Type B pancreatic cell (in vitro differentiated cells): ENCODE results near the gene CRYBG2. TPM values are rescaled to one million over a fixed set of nuclear protein-coding genes. Genes with fewer than 3 reads are reported as not detected.

Experiments used
- DNase-seq: peaks from one replicate; pipeline ENCODE4 v3.0.0; 2021; ENCODE audit warnings: mixed read lengths; ENCODE audit not compliant: unreplicated experiment; ENCODE audit errors: extremely low spot score
- H3K27ac Mint-ChIP-seq: 2 replicates; pipeline ENCODE4 v1.8.0; 2021; ENCODE audit warnings: mild to moderate bottlenecking, mixed read lengths
- H3K27me3 Mint-ChIP-seq: 2 replicates; pipeline ENCODE4 v1.8.0; 2021; ENCODE audit warnings: mixed read lengths
- H3K36me3 Mint-ChIP-seq: 2 replicates; pipeline ENCODE4 v1.8.0; 2021; ENCODE audit warnings: mixed read lengths
- H3K4me1 Mint-ChIP-seq: one replicate; pipeline ENCODE4 v1.8.0; 2021; ENCODE audit warnings: mixed read lengths; ENCODE audit not compliant: unreplicated experiment
- H3K4me3 Mint-ChIP-seq: 2 replicates; pipeline ENCODE4 v1.8.0; 2021; ENCODE audit warnings: mild to moderate bottlenecking, mixed read lengths
- H3K9me3 Mint-ChIP-seq: 2 replicates; pipeline ENCODE4 v1.8.0; 2021; ENCODE audit warnings: mixed read lengths
- total RNA-seq: library from RNA; stranded (reverse); gene quantifications from 2 replicates; pipeline ENCODE4 v1.2.1, GENCODE V29; 2021; ENCODE audit warnings: low replicate concordance
- TF ChIP-seq, protein P1 (sequence below): fragments of 200-600 bp; sonication (generic); conservative IDR thresholded peaks from 2 replicates; pipeline ENCODE4 v1.5.0; 2021; ENCODE audit warnings: antibody characterized with exemption, mild to moderate bottlenecking

CRYBG2 gene
- total RNA-seq, 1 donor from 2014 or later, result 20.0 TPM

DNA sequence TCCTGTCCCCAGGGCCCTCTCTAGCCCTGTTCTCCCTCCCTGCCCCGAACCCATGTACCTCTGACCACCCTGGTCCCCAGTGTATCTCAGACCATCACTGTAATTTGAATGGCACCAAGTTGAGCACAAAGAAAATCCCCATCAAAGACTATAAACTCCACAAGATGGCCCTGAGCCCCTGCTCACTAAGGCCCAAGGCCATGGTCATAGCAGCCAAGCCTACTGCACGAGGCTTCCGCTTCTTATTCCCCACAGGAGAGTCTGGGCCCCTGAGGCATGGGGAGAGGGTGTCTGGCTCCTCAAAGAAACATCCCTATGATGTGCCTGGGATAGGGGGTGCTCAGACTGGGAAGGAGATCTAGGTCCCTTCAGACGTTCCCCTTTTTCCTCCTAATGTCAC, 14.1 kb upstream of the CRYBG2 start:
- TF ChIP-seq, protein P1, sequence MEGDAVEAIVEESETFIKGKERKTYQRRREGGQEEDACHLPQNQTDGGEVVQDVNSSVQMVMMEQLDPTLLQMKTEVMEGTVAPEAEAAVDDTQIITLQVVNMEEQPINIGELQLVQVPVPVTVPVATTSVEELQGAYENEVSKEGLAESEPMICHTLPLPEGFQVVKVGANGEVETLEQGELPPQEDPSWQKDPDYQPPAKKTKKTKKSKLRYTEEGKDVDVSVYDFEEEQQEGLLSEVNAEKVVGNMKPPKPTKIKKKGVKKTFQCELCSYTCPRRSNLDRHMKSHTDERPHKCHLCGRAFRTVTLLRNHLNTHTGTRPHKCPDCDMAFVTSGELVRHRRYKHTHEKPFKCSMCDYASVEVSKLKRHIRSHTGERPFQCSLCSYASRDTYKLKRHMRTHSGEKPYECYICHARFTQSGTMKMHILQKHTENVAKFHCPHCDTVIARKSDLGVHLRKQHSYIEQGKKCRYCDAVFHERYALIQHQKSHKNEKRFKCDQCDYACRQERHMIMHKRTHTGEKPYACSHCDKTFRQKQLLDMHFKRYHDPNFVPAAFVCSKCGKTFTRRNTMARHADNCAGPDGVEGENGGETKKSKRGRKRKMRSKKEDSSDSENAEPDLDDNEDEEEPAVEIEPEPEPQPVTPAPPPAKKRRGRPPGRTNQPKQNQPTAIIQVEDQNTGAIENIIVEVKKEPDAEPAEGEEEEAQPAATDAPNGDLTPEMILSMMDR, result no peak
- no peaks in the 10 kb centered on the region for H3K36me3 Mint-ChIP-seq
- H3K27me3 Mint-ChIP-seq, result peaks cover 27% of the 10 kb centered on the region
- H3K4me3 Mint-ChIP-seq, result no peak overlapping the region
- H3K4me1 Mint-ChIP-seq, result peaks cover 4% of the 10 kb centered on the region
- no peak overlapping the region for H3K27ac Mint-ChIP-seq
- H3K9me3 Mint-ChIP-seq, result peaks cover 4% of the 10 kb centered on the region
- no peak for DNase-seq

DNA sequence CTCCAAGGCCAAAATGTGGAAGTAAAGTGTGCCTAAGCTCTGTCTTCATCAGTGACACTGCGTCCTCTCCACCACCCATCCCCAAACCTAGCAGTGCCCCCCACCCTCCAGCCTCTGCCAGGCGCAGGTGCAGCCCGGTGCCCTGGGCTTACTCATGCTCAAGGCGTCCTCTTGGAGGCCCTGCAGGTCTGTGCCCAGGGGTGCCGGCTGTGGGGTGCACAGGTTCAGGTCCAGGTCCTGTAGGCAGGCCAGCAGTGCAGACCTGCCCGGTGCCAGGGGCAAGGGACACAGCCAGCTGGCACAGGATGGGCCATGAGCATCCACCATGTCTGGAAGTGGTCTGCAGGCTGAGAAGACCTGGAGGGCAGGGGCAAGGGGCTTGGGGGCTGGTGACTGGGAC, 13.5 kb upstream of the CRYBG2 start:
- Mint-ChIP-seq H3K27ac (no peak overlapping the region), H3K4me3 (no peak overlapping the region), H3K27me3 (peaks cover 30% of the 10 kb centered on the region), H3K36me3 (no peaks in the 10 kb centered on the region), H3K4me1 (peaks cover 4% of the 10 kb centered on the region), H3K9me3 (peaks cover 4% of the 10 kb centered on the region)
- TF ChIP-seq, protein P1, result no peak
- no peak for DNase-seq

DNA sequence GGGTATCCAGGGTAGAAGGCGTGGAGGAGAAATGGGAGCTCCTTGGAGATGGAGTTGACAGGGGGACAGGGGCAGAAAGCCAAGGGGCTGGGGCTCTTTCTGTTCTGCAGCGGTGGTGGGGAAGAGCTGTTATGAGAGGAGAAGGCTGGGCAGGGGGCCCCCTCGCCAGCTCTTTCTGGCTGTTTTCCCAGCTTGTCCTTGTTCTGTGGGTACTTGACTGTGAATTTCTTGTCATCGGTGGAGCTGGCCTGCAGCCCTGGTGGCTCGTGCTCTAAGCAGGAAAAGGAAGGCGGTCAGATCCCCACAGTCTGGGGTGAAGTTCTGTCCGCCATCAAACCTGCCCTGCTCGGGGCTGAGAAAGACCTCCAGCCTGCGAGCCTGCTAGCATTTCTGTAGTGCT, 11.0 kb upstream of the CRYBG2 start:
- no peaks in the 10 kb centered on the region for H3K9me3 Mint-ChIP-seq
- H3K4me1 Mint-ChIP-seq, result peaks cover 8% of the 10 kb centered on the region
- H3K4me3 Mint-ChIP-seq, result no peak overlapping the region
- peaks cover 51% of the 10 kb centered on the region for H3K27me3 Mint-ChIP-seq
- DNase-seq, result no peak
- TF ChIP-seq, protein P1, result no peak
- no peaks in the 10 kb centered on the region for H3K36me3 Mint-ChIP-seq
- no peak overlapping the region for H3K27ac Mint-ChIP-seq

DNA sequence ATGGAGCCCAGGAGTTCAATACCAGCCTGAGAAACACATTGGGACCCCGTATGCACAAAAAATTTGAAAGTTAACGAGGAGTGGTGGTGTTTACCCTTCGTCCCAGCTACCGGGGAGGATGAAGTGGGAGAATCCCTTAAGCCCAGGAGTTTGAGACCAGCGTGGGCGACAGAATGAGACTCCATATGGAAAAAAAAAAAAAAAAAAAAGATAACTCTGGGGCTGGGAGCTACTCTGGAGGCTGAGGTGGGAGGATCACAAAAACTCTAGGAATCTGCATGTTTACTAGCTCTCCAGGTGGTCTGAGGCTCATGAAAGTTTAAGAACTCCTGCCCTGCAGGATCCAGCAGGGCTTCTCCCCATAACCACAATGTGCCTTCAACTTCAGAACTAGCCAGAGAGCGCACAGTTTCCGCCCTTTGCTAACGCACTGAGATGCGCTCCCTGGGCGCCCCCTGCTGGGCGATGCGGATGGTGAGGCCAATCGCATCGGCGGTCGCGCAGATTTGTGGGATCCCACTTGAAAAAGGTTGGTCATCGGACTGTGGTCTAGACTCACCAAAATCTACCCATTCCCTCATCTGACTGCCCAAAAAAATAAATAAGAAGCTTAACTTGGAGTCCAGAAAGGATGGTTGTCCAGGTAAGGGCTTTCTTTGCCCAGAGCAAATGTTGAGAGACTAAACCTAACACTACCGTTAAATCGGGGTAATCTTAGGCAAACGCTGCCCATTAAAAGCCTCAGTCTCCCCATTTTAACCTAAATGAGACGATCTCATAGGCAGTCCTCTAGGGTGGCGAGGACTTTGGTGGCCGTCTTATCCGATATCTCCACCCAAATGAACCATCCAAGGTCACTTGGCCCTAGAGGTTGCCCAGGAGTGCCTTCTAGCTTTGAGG, 9.9 kb upstream of the CRYBG2 start:
- no peaks in the 10 kb centered on the region for H3K9me3 Mint-ChIP-seq
- H3K36me3 Mint-ChIP-seq, result no peaks in the 10 kb centered on the region
- H3K27ac Mint-ChIP-seq, result no peak overlapping the region
- no peak overlapping the region for H3K4me3 Mint-ChIP-seq
- peak; percentile 89 for DNase-seq
- H3K4me1 Mint-ChIP-seq, result peaks cover 8% of the 10 kb centered on the region
- peaks cover 63% of the 10 kb centered on the region for H3K27me3 Mint-ChIP-seq
- TF ChIP-seq, protein P1, result peak; percentile 97

DNA sequence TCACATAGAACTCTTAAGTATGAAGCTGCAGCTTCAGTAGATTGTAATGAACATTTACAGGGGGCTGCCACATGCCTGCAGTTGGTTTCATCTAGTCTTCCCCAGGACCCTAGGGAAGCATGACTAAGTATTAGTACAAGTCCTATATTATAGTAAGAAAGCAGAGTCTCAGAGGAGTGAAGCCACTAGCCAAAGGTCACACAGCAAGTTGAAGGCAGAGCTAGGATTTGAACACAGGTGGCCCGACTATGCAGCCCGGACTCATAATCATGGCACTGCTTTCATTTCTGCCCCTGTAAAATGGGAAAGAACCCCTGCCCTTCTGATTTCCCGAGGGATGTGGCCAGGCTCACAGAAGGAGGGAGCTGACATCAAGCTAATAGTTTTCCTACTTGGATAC, 8.4 kb upstream of the CRYBG2 start:
- no peaks in the 10 kb centered on the region for H3K36me3 Mint-ChIP-seq
- peaks cover 69% of the 10 kb centered on the region for H3K27me3 Mint-ChIP-seq
- TF ChIP-seq, protein P1, result no peak
- H3K27ac Mint-ChIP-seq, result no peak overlapping the region
- H3K4me1 Mint-ChIP-seq, result peaks cover 8% of the 10 kb centered on the region
- no peaks in the 10 kb centered on the region for H3K9me3 Mint-ChIP-seq
- no peak for DNase-seq
- peak overlapping the region; percentile 0 for H3K4me3 Mint-ChIP-seq
